HEK293T (cell line): Measurements from ENCODE around the gene MAGEA6.
"Not testable (repeated sequence)": the region's sequence is repeated elsewhere in the genome, so short reads cannot be mapped to it uniquely, and the experiment has no call there.

Experiments
- CTCF ChIA-PET: fragments of 350-600 bp; formaldehyde crosslinking; extraction: SDS; loops from one replicate; lab custom pipeline; 2021; ENCODE audit warnings: antibody characterized with exemption, inconsistent platforms; lab: Yijun Ruan, JAX
- POLR2A ChIA-PET: fragments of 350-600 bp; formaldehyde crosslinking; extraction: SDS; loops from one replicate; lab custom pipeline; 2020; ENCODE audit warnings: antibody characterized with exemption, inconsistent platforms; lab: Yijun Ruan, JAX
- DNase-seq: peaks from one replicate; pipeline ENCODE4 v3.0.0; 2012; ENCODE audit warnings: mixed read lengths; ENCODE audit errors: extremely low spot score
- ARNT ChIP-seq: fragments of 450-650 bp; IDR thresholded peaks from 2 replicates; pipeline ENCODE4 v1.6.1; 2017; ENCODE audit warnings: mild to moderate bottlenecking
- BHLHE40 ChIP-seq: fragments of 450-650 bp; IDR thresholded peaks from 2 replicates; pipeline ENCODE4 v1.6.1; 2016; ENCODE audit warnings: mild to moderate bottlenecking, moderate library complexity, borderline replicate concordance
- CTBP1 ChIP-seq: fragments of 450-650 bp; IDR thresholded peaks from 2 replicates; pipeline ENCODE4 v1.6.1; 2016; ENCODE audit warnings: borderline replicate concordance
- ELF4 ChIP-seq: fragments of 450-650 bp; IDR thresholded peaks from 2 replicates; pipeline ENCODE4 v1.6.1; 2017; ENCODE audit warnings: antibody characterized with exemption
- FOXA1 ChIP-seq: fragments of 450-650 bp; IDR thresholded peaks from 2 replicates; pipeline ENCODE4 v1.6.1; 2016; ENCODE audit warnings: mild to moderate bottlenecking
- FOXK2 ChIP-seq: fragments of 450-650 bp; IDR thresholded peaks from 2 replicates; pipeline ENCODE4 v1.6.1; 2016; ENCODE audit warnings: mild to moderate bottlenecking
- FOXM1 ChIP-seq: fragments of 450-650 bp; IDR thresholded peaks from 2 replicates; pipeline ENCODE4 v1.6.1; 2017; ENCODE audit warnings: mild to moderate bottlenecking, borderline replicate concordance
- HDGF ChIP-seq: fragments of 450-650 bp; IDR thresholded peaks from 2 replicates; pipeline ENCODE4 v1.6.1; 2017; ENCODE audit warnings: antibody characterized with exemption, borderline replicate concordance
- L3MBTL2 ChIP-seq: fragments of 450-650 bp; conservative IDR thresholded peaks from 2 replicates; pipeline ENCODE4 v1.6.1; 2016; ENCODE audit warnings: mild to moderate bottlenecking
- LEF1 ChIP-seq: fragments of 450-650 bp; IDR thresholded peaks from 2 replicates; pipeline ENCODE4 v1.6.1; 2017; ENCODE audit warnings: mild to moderate bottlenecking, borderline replicate concordance
- NFRKB ChIP-seq: fragments of 450-650 bp; IDR thresholded peaks from 2 replicates; pipeline ENCODE4 v1.6.1; 2016; ENCODE audit warnings: mild to moderate bottlenecking, moderate library complexity
- SP1 ChIP-seq: fragments of 450-650 bp; IDR thresholded peaks from 2 replicates; pipeline ENCODE4 v1.6.1; 2017
- SUZ12 ChIP-seq: fragments of 450-650 bp; IDR thresholded peaks from 2 replicates; pipeline ENCODE4 v1.6.1; 2016; ENCODE audit warnings: mild to moderate bottlenecking
- TARDBP ChIP-seq: fragments of 450-650 bp; IDR thresholded peaks from 2 replicates; pipeline ENCODE4 v1.6.1; 2016
- ZNF384 ChIP-seq: fragments of 450-650 bp; IDR thresholded peaks from 2 replicates; pipeline ENCODE4 v1.6.1; 2016
- TF ChIP-seq, protein P1 (sequence below): fragments of 450-650 bp; IDR thresholded peaks from 2 replicates; pipeline ENCODE4 v1.6.1; 2016

Gene MAGEA6

DNA sequence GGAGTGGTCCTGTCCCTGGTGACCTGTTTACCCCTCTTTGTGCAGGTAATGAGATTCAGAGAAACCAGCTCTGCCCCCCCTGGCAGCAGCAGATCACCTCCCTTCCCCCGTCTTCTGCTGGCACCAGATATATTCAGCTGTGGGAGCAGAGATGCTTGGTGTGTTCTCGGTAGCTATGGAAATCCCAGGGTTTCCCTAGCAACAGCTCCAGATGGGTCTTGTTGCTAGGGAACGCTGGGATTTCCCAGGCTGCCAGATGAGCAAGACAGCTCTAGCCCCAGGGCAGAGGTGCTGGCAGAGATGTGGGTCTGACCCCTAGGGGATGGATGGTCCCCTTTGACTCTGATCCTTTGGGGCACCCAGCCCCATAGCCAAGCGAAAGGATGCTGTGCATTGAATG lies 40.9 kb upstream of the MAGEA6 start:
- ChIA-PET CTCF (interaction anchor here (1.1 kb wide), 1 partner anchor 12 kb away, joined by 3 read pairs; no protein-coding TSS in a partner anchor), POLR2A (no interaction called here)
- DNase-seq: no peak
- TF ChIP-seq, protein P1, sequence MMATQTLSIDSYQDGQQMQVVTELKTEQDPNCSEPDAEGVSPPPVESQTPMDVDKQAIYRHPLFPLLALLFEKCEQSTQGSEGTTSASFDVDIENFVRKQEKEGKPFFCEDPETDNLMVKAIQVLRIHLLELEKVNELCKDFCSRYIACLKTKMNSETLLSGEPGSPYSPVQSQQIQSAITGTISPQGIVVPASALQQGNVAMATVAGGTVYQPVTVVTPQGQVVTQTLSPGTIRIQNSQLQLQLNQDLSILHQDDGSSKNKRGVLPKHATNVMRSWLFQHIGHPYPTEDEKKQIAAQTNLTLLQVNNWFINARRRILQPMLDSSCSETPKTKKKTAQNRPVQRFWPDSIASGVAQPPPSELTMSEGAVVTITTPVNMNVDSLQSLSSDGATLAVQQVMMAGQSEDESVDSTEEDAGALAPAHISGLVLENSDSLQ: no peak
- no peak for TF ChIP-seq HDGF
- TF ChIP-seq TARDBP: no peak
- no peak for TF ChIP-seq CTBP1
- TF ChIP-seq FOXM1: no peak
- TF ChIP-seq FOXK2: no peak
- TF ChIP-seq LEF1: no peak
- no peak for TF ChIP-seq ELF4
- TF ChIP-seq L3MBTL2: no peak
- no peak for TF ChIP-seq FOXA1
- TF ChIP-seq BHLHE40: no peak
- TF ChIP-seq ARNT: no peak
- no peak for TF ChIP-seq SP1
- no peak for TF ChIP-seq NFRKB
- TF ChIP-seq SUZ12: no peak
- TF ChIP-seq ZNF384: no peak

DNA sequence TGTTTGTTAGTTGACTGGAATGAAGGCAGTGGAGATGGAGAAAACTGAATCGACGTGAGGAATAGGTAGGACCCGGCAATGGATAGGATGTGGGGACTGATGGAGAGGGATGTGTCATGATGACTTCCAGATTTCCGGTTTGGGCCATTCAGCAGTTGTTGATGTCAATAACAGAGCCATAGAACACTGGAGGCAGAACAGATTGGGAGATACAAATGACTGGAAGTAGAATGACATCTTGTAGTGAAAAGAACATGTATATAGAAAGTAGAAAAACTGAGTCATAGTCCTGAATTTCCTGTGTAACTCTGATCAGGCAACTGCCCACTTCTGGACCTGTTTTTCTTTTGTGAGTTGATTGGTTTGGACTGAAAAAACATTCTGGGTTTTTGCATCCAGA lies 36.5 kb upstream of the MAGEA6 start:
- DNase-seq: no peak
- no peak for TF ChIP-seq LEF1
- no peak for TF ChIP-seq SP1
- no peak for TF ChIP-seq FOXA1
- TF ChIP-seq BHLHE40: no peak
- TF ChIP-seq SUZ12: no peak
- no peak for TF ChIP-seq FOXM1
- TF ChIP-seq ZNF384: no peak
- TF ChIP-seq L3MBTL2: no peak
- TF ChIP-seq, protein P1: no peak
- no peak for TF ChIP-seq ELF4
- TF ChIP-seq TARDBP: no peak
- TF ChIP-seq ARNT: no peak
- no peak for TF ChIP-seq NFRKB
- TF ChIP-seq HDGF: no peak
- TF ChIP-seq CTBP1: no peak
- no peak for TF ChIP-seq FOXK2
- ChIA-PET CTCF (no interaction called here), POLR2A (no interaction called here)

DNA sequence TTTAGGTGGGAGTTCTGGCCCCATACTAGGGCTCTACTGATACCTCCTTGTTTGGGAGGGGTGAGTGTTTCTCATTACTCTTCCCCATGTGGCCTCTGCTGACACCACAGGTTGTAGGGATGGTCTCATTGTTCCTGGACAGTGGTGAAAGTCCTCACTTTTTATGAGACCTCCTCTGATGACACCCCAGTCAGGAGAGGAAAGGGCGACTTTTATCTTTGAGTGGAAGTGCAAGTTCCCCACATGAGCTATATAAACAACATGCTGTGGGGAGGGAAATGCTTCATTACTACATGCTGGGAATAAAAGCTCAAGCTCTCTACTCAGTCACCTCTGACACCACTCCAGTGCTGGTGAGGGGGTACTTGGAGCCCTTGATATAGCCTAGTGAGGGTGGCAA lies 29.5 kb upstream of the MAGEA6 start:
- DNase-seq: no peak
- CTCF ChIA-PET: interaction anchor here (0.6 kb wide), 1 partner anchor 1120 kb away, joined by 3 read pairs; no protein-coding TSS in a partner anchor
- no peak for TF ChIP-seq SUZ12
- TF ChIP-seq, protein P1: no peak
- TF ChIP-seq BHLHE40: no peak
- TF ChIP-seq LEF1: no peak
- no peak for TF ChIP-seq ZNF384
- TF ChIP-seq HDGF: no peak
- no peak for TF ChIP-seq ELF4
- POLR2A ChIA-PET: no interaction called here

DNA sequence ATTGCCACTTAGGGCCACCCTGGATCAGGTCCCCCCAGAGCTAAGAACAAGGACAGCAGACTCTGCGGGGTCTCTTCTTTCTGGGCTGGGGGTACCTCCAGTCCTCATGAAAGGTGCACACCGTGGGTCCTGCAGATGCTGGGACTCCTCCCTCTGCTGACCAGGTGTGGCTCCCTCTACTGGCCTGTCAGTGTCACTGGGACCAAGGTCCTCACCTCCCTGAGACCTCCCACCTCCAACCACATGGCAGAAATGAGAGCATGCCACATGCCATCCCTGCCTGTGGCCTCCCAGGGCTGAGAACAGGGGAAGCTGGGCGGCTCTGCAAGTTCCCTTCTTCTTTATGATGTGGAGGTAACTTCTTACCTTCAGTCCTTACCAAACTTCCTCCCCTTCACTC lies 17.6 kb upstream of the MAGEA6 start:
- CTCF ChIA-PET, POLR2A ChIA-PET, DNase-seq: not testable (repeated sequence)

DNA sequence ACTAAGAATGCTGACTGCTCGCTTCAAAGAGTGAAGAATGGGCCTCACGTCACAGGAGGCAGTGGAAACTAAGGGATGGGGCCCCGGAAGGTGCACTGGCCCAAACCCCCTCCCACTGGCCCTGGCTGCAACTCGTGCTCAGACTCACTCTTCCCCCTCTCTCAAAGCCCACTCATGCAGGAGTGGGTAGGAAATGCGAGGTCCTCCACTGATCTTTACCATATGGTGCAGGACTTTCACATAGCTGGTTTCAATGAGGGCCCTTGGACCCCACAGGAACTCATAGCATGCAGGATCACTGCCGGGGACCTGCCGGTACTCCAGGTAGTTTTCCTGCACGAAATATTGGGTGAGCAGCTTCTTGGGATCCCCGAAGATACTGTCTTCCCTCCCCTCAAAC lies 2.9 kb downstream of the MAGEA6 start:
- CTCF ChIA-PET, POLR2A ChIA-PET, DNase-seq: not testable (repeated sequence)

DNA sequence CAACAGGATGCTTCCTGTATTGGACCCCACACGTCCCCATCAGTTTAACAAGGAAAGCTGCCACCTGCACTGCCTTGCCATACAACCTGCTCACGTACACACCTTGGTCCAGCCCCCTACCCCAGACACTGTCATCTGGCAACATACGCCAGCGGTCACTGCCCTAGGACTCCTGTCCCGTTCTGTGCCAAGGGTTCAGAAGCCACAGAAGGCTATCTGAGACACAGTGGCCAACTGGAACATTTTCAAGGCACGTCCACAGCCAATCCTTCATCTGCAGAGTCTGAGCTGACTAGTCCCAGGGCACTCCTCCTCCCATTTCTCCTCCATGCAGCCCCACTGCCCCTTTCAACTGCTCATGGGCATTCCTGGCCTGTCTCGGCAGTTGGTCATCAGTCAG lies 7.9 kb downstream of the MAGEA6 start:
- DNase-seq, CTCF ChIA-PET, POLR2A ChIA-PET: not testable (repeated sequence)

DNA sequence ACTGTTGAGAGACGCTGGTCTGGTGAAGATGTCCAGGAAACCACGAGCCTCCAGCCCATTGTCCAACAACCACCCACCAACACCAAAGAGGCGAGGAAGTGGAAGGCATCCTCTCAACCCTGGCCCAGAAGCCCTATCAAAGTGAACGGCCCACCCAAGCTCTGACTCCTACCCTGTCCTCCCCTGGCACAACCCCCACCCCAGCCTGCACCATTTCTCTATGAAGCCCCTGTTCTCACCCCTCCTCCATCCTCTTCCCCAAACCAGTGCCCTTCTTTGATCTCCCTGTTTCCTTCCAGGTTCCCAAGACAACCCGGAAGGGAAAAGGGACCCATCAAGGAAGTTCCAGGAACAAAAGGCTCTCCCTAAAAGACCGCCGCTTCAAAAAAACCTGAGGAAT lies 9.9 kb downstream of the MAGEA6 start:
- DNase-seq, POLR2A ChIA-PET, CTCF ChIA-PET: not testable (repeated sequence)

DNA sequence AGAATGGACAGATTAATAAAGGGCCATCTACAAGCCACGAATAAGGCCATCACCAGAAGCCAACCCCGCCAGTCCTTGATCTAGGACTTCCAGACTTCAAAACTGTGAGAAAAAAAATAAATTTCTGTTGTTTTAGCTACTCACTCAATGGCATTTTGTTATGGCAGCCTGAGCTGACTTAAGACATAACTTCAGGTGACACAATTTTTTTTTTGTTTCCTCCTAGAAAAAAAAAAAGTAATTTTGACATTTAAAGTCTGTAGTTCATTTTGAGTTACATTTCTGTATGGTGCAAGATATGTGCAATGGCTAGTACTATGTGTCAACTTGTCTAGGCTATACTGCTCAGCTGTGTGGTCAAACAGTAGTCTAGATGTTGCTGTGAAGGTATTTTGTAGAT lies 10.6 kb downstream of the MAGEA6 start, which contains the start of gene CSAG3:
Gene CSAG3 (plus strand): TSS at position 301 of the 400 bp plus-strand sequence.
- DNase-seq, CTCF ChIA-PET: not testable (repeated sequence)

DNA sequence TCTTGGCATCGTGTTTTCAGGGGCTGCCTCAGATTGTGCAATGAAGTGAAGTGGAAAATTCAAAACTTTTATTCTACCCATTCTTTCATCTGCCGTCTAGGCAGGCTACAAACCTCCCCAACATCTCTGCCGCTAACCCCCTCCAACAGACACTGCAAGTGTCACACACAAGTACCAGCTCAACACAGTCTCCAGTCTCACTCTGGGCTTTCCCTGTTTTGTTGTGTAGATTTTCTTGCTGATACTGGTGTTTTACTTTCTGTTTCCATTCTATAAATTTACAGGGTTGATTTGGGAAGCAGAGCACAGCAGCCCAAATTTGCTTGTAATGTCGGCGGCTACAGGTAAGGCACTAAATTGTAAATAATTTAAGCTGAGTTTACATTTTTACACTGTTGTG lies 14.6 kb downstream of the MAGEA6 start:
- DNase-seq, CTCF ChIA-PET, POLR2A ChIA-PET: not testable (repeated sequence)

More for the DNA sequence above, 10.6 kb downstream of the MAGEA6 start, which contains the start of gene CSAG3:
- POLR2A ChIA-PET: not testable (repeated sequence)

DNA sequence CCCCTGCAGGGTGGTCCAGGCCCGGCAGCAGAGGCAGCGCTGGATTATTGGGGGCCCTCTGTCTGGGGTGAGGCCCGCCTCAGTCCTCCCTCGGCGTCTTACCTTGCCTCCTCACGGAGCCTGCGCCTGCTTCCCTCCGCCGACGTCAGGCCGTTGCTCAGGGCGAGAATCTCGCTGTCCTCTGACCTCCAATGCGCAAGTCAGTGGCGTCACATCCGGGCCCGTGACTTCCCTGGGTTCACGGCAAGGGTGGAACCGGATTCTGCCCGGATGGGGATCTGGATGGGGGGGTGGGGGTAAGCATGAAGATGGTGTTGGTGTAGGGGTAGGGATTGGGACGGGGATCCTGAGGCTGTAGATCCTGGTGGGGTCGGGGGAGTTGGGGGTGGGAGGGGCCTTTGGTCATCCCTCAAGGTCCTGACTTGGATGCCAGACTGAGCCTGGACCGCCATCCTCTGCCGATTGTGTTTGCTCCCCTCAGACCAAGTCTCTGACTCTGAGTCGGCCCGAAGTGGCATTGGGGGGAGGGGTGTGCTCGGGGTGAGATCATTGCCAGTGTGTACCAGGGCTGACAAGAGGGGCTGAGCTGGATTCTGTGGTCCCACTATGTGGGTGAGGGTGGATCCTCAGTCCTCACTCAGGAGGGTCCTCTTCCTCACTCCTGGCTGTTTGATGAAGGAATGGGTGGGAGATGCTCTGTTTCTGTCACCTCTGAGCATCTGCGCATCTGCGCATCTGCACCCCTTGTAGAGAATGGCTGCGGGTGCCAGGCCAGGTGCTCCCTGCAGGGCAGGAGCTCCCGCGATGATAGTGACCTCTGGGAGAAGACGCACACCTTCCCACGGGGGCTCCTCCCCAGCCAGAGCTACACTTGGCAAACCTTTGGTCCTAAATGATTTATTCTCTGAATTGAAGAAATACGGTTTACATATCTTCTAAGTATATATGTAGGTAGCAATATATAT lies 15.5 kb downstream of the MAGEA6 start, which contains the start of gene MAGEA2:
Gene MAGEA2 (minus strand): TSS at position 157 of the 965 bp plus-strand sequence. CDS start 2,479 bp downstream, outside the sequence.
- DNase-seq, CTCF ChIA-PET, POLR2A ChIA-PET: not testable (repeated sequence)
